H54 (cell line): ENCODE results near the gene AKTIP.
"Not testable (repeated sequence)": the region's sequence is repeated elsewhere in the genome, so short reads cannot be mapped to it uniquely, and the experiment has no call there.

Source experiments
- DNase-seq: peaks from one replicate; pipeline ENCODE4 v3.0.0; 2011; ENCODE audit warnings: low spot score, mixed read lengths; ENCODE audit not compliant: insufficient read length
- FAIRE-seq: peaks from 3 replicates; lab custom pipeline; 2011; peaks lifted over from hg19 to GRCh38; lab: Jason Lieb, UNC
- POLR2A ChIP-seq: IDR thresholded peaks from 2 replicates; pipeline ENCODE4 v1.6.1; 2011; ENCODE audit warnings: low read depth, mild to moderate bottlenecking, low read length

Gene AKTIP

DNA sequence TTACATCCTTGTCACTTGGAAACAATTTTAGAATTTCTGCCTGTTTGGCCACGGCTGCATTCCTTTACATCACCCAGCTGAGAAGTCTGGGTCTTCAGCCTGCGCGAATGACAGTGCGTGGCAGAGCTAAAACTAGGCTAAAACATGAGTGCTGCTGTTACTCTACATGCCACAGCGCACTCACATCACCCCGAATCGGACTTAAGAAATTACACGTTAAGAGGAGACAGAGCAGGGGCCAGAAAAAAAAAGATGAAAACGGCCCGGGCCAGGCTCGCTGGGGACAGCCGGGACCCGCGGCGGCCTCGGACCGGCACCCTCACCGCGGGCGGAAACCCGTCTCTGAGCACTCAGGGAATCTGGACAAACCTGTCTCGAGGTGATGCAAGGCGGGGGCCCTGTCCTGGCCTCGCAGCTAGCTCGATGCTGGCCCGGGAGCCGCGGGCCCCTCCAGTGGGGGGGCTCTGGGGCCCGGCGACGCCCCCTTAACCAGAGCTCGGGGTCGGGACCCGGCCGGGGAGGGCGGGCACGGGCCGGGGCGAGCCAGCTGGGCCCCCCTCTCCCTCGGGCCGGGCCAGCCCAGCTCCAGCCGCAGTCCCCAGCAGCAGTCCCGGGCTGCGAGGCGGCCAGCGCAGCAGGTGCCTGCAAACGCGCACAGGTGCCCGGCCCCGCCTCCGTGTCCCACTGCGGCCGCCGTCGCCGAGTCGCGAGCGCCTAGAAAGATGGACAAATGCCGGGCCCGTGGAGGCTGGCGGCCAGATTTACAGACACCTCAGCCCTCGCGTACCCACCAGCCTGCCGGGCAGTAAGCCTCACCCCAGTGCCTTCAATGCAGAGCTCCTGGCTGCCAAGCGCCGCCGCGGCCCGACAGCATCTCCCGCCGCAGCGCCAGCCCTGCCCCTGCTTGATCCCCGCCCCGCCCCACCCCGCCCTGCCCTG, at the start of gene AKTIP:
TSS of gene AKTIP (minus strand) at position 879 of the 939 bp plus-strand sequence. CDS start 2,950 bp downstream, outside the sequence.
- TF ChIP-seq POLR2A: peak; percentile 53; the same call in 1 of the 2 replicates
- DNase-seq (peak; percentile 34), FAIRE-seq (no peak)

DNA sequence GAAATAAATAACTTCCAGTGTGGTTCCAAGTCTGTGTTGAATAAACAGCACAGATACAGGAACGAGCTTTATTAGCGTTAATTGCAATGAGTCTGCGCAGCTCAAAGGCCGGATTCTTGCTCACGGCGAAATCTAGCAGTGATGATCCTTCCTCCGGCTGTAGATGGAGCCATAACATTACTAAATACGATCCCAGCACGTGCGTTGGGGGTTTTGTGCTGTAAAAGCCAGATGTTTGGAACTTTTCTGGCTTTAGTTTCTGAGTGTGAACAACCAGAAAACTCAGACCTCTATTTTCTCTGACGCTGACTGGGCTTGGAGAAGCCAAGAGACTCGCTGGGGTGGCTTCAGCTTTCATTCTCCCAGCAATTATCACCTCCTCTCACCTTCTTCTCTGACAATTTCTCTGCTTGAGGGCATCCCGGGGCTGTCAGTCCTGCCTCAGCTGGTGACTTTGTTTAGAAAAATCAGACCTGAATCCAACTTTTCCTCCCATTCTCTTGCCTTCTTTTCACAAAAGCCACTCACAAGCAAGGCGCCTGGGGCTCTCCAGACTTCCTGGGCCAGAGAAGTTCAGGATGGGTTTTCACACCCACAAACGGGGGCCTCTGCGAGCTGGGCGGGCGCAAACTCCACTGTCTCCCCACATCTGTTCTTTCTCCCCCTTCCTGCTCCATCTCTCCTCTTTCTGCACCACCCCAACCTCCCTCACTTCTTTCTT, 47.1 kb upstream of the AKTIP start:
- TF ChIP-seq POLR2A: no peak
- DNase-seq: peak; percentile 35
- FAIRE-seq: no peak

DNA sequence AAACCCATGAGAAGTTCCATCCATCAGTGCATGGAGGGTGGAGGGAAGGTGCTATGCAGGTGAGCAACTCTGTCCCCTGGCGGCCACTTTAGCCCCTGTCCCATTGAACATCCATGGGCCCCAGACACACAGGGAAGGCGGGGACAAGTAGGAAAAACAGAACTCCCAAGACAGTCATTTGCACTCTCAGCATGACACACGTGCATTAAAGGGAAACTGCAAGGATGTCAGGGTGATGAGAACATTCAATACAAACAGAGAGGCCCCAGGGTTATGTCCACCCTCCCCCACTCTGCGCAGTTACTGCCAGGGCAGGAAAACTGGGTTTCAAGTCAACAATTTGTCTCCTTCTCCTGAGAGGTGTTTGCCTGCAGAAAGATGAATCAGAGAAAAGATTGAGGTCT, 44.0 kb upstream of the AKTIP start:
- DNase-seq (no peak), FAIRE-seq (no peak)
- no peak for TF ChIP-seq POLR2A

DNA sequence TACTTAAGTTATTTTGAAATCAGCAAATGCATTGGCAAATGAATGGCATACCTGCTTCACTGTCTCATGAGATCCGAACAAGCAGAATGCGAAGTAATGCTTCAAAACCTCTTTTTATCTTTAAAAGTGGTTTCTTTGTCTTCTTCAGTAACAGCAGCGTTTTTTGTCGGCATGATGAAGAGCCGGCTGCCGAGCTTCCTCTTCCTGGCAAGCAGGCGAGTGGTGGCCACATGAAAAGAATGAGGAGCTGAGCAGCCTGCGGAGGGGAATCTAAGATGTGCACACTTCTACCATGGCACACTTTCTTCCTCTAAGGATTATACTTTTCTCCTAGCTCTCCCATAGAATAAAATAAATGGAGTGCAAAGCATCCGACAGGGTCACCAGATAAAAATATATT, 42.4 kb upstream of the AKTIP start:
- TF ChIP-seq POLR2A: no peak
- no peak for FAIRE-seq

DNA sequence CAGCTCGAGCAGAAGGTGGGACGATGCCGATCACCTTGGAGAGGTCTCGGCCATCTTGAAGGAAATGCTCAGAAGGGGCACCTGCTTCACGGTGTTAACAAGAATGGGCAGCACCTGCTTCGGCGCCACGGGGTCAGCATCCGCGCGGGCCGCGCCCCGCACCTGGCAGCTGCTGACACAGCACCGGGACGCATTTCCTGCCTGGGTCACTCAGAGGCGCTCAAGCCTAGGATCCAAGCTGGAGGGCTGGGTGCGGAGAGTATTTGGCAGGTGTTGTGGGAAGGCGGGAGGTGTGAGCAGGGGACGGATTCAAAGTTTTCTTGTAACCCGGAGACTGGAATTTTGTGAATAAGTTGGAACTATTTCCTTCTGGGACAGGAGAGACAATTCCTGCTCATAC, 39.3 kb upstream of the AKTIP start:
- no peak for DNase-seq
- TF ChIP-seq POLR2A: no peak
- no peak for FAIRE-seq

More for the DNA sequence above, 42.4 kb upstream of the AKTIP start:
- DNase-seq: no peak

DNA sequence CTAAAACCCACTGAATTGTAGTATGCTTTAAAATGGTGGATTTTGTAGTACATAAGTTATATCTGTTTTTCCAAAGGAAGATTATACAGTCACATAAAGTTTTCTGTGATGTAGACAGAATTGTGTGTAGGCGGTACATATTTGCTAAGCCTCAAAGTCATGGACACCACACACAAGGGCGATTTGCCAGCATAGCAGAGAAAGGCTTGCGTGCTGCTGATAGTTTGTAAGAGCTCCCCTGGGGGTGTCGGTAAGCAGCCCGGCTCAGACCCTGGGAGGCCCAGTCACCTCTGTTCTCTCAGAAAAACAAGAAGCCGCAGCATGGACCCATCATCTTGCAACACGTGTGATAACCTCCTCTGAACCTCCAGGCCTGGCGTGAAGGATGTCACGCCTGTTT, 38.3 kb upstream of the AKTIP start:
- DNase-seq (no peak), FAIRE-seq (no peak)
- no peak for TF ChIP-seq POLR2A

DNA sequence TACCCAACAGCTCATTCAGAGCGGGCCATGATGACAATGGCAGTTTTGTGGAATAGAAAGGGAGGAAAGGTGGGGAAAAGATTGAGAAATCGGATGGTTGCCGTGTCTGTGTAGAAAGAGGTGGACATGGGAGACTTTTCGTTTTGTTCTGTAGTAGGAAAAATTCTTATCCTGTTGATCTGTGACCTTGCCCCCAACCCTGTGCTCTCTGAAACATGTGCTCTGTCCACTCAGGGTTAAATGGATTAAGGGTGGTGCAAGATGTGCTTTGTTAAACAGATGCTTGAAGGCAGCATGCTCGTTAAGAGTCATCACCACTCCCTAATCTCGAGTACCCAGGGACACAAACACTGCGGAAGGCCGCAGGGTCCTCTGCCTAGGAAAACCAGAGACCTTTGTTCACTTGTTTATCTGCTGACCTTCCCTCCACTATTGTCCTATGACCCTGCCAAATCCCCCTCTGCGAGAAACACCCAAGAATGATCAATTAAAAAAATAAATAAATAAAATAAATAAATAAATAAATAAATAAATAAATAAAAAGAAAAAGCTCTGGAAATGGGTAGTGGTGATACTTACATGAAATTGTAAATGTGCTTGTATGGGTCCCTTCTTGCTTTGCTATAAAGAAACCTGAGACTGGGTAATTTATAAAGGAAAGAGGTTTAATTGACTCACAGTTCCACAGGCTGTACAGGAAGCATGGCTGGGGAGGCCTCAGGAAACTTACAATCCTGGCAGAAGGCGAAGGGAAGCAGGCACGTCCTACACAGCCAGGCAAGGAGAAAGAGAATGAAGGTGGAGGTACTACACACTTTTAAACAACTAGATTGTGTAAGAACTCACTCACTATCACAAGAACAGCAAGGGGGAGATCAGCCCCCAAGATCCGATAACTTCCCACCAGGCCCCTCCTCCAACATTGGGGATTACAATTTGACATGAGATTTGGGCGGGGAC, 37.0 kb upstream of the AKTIP start:
- not testable (repeated sequence) for DNase-seq, FAIRE-seq

DNA sequence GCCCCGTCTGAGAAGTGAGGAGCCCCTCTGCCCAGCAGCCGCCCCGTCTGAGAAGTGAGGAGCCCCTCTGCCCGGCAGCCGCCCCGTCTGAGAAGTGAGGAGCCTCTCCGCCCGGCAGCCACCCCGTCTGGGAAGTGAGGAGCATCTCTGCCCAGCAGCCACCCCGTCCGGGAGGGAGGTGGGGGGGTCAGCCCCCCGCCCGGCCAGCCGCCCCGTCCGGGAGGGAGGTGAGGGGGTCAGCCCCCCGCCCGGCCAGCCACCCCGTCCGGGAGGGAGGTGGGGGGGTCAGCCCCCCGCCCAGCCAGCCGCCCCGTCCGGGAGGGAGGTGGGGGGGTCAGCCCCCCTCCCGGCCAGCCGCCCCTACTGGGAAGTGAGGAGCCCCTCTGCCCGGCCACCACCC, 36.3 kb upstream of the AKTIP start:
- DNase-seq, FAIRE-seq: not testable (repeated sequence)

DNA sequence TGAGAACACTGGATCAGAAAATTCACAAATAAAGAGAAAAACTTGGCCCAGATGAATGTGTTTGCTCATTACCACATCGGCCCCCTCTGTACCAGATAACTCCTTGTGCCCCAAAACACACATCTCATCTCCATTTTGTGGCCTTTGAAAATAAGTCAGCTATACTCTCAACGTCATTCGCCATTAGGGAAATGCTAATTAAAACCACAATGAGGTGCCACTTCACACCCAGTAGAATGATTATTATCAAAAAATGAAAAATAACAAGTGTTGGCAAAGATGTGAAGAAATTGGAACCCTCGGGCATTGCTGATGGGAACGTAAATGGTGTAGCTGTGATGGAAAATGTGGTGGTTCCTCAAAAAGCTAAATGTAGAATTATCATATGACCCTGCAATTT, 34.6 kb upstream of the AKTIP start:
- TF ChIP-seq POLR2A: no peak
- FAIRE-seq (no peak), DNase-seq (no peak)

DNA sequence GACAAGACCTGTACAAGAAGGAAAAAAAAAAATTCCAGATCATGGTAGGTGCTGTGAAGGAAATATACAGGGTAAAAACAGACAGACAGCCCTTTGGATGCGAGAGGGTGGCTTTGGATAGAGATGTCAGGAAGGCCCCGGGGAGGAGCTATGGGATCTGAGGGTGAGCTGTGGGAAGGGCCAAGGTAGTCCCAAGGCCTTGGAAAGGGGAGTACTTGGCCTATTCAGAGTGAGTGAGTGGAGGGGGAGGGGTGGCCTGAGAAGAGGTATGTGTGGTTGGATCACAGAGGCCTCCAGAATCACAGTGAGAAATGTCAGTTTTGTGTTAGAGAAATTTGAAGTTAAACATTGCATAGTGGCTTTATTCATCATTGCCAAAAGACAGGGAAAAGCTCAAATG, 31.2 kb upstream of the AKTIP start:
- no peak for FAIRE-seq
- no peak for DNase-seq
- TF ChIP-seq POLR2A: no peak

DNA sequence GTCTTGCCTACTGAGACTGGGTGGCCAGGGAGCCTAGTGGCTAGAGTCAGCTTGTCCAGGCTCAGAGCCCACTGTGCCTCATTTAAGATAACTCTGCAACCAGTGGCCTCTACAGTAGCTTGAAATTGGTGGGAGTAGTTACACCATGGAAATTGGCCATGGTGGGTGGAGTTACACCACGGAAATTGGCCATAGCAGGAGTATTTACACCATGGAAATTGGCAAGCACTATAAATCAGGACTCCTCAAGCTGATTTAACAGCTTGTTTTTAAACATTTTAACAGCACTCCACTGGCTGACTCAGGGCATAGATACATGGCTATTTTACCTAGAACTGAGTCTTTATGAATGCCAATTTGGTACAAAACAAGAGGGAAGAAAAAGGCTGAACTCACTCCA, 27.7 kb upstream of the AKTIP start:
- no peak for TF ChIP-seq POLR2A
- no peak for DNase-seq
- no peak for FAIRE-seq

DNA sequence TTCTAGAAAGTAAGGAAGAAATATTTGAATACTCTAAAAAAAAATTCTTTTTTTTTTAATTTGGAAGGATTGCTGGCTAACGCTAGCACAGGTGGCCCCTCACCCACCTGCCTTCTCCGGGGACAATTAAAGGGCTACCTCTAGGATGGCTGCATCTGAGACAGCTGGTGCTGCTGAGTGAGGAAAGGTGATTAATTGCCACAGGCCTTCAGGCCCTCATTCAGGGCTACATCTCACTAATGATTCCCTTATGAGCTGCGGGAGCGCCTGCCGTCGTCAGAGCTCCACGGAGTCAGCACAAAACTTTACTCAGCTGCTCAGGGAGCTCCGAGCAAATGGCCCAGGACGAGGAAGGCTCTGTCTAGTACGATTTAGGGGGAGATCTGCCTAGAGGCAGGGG, 27.0 kb upstream of the AKTIP start:
- FAIRE-seq (no peak), DNase-seq (no peak)

DNA sequence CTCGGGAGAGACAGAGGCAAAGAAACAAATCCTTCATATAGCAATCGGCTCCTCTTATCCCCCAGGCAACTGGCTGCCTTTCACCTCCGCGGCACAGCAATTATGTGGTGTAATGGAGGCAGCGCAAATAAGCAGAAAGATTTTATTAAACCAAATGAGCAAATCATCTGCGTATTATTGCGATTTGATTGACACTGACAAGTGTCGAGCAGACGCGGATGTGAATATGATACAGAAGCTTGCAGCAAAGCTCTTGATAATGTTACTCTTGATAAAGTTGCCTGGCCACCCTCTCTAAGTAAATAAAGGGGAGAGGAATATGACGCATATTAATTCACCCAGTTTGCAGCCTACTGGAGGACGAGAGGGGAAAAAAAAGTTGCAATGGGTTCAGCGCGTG, 26.5 kb upstream of the AKTIP start:
- no peak for DNase-seq
- no peak for TF ChIP-seq POLR2A
- no peak for FAIRE-seq

More for the DNA sequence above, 27.0 kb upstream of the AKTIP start:
- no peak for TF ChIP-seq POLR2A

DNA sequence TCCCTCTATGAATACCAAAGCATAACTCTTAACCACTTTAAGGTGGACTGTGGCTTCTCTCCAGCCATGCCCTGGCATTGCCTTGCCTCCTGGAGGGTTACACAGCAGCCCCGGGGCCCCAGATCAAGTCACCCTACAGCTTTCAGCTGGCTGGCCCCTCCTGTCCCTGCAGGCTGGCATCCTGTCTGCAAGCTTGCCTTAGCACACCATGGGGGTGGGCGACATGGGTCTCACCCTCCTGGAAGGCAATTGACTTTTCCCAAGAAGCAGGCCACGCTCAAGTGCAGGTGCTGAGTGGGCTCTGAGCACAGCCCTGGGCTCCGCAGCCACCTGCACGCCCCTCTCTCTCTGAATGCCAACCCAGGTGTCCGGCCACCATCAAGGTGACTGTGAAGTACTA, 25.8 kb upstream of the AKTIP start:
- no peak for TF ChIP-seq POLR2A
- FAIRE-seq (no peak), DNase-seq (no peak)
